BLaER1 (cell line): Measurements from ENCODE around the gene TMTC2.
"Not testable (repeated sequence)": the region's sequence is repeated elsewhere in the genome, so short reads cannot be mapped to it uniquely, and the experiment has no call there.

Experiments used
- H3K27ac ChIP-seq: shearing (Covaris generic); formaldehyde crosslinking; 2 replicates; pipeline ENCODE4 v1.8.1; 2022
- H3K27me3 ChIP-seq: shearing (Covaris generic); formaldehyde crosslinking; 2 replicates; pipeline ENCODE4 v1.8.1; 2022
- H3K36me3 ChIP-seq: shearing (Covaris generic); formaldehyde crosslinking; 2 replicates; pipeline ENCODE4 v1.8.1; 2022
- H3K4me1 ChIP-seq: shearing (Covaris generic); formaldehyde crosslinking; 2 replicates; pipeline ENCODE4 v1.8.1; 2022
- H3K4me2 ChIP-seq: shearing (Covaris generic); formaldehyde crosslinking; 2 replicates; pipeline ENCODE4 v1.8.1; 2022
- H3K4me3 ChIP-seq: shearing (Covaris generic); formaldehyde crosslinking; 2 replicates; pipeline ENCODE4 v1.8.1; 2022
- H3K9ac ChIP-seq: shearing (Covaris generic); formaldehyde crosslinking; 2 replicates; pipeline ENCODE4 v1.8.1; 2022
- H3K9me3 ChIP-seq: shearing (Covaris generic); formaldehyde crosslinking; 2 replicates; pipeline ENCODE4 v1.8.1; 2022
- H4K20me1 ChIP-seq: shearing (Covaris generic); formaldehyde crosslinking; 2 replicates; pipeline ENCODE4 v1.8.1; 2022
- Cebpa-rat ChIP-seq: shearing (Covaris generic); IDR thresholded peaks from 2 replicates; pipeline ENCODE4 v1.8.1; 2022

The TMTC2 gene

DNA sequence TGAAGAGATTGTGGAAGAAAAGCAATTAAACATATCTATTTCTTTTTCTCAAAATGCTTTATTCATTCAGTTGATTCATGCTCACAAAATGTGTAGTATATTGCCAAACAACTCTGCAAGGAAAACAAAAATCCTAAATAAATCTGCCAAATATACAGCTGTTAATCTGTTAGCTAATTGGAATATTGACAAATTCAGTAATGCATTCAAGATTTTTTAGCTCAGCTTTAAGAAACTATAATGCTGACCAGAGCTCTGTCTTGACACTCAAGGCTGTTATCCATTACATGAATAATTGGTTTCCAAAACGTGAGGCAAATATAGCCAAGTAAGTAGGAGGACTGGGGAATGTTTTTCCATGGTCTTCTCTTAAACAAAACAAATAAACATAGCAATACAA, 146.8 kb downstream of the TMTC2 start:
- no peaks in the 10 kb centered on the region for H3K36me3 ChIP-seq
- H3K4me3 ChIP-seq: no peak overlapping the region
- H3K27ac ChIP-seq: no peak overlapping the region
- no peaks in the 10 kb centered on the region for H3K27me3 ChIP-seq
- H4K20me1 ChIP-seq: no peaks in the 10 kb centered on the region
- no peak overlapping the region for H3K9ac ChIP-seq
- no peak overlapping the region for H3K4me2 ChIP-seq
- H3K9me3 ChIP-seq: no peaks in the 10 kb centered on the region
- no peak for TF ChIP-seq Cebpa-rat
- no peaks in the 10 kb centered on the region for H3K4me1 ChIP-seq

DNA sequence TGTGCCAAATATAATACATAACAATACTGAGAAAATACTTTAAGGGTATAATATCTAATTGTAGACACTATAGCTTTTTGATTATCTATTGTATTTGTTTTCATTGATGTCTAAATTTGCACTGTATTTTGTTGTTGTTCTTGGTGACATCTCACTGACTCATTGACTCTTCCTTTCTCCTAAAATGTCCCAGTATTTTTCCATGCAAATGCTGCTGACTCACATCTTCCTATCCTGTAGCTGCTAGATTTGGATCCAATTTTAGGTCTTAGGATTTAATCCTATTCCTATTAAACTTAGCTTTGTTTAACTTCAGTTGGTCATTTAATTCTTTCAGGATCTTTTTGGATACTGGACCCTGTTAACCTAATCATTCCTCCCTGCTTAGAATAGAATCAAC, 148.5 kb downstream of the TMTC2 start:
- H3K27me3 ChIP-seq: no peaks in the 10 kb centered on the region
- H3K4me2 ChIP-seq: no peak overlapping the region
- no peaks in the 10 kb centered on the region for H3K9me3 ChIP-seq
- H3K4me3 ChIP-seq: no peak overlapping the region
- no peak for TF ChIP-seq Cebpa-rat
- no peaks in the 10 kb centered on the region for H4K20me1 ChIP-seq
- H3K27ac ChIP-seq: no peak overlapping the region
- no peaks in the 10 kb centered on the region for H3K4me1 ChIP-seq
- no peaks in the 10 kb centered on the region for H3K36me3 ChIP-seq
- H3K9ac ChIP-seq: no peak overlapping the region

DNA sequence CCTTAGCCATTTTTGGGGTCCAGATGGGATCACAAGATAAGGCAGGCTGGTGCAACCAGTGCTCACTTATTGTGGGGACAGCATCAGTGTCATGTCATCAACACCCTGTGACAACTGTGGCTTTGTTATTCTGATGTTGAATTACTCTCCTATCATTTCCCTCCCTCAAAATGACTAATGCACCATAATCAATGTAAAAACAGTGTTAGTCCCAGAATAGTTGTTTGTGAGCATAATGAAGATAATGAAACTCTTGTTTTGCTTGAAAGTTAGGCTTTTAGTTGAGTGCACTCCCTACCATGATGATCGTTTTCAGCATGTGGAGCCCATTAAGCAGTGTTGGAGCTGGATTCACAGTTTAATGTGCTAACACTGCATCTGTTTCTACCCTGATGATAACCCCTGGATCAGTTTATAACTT, 151.4 kb downstream of the TMTC2 start:
- no peaks in the 10 kb centered on the region for H3K4me1 ChIP-seq
- no peaks in the 10 kb centered on the region for H3K27me3 ChIP-seq
- H3K9me3 ChIP-seq: no peaks in the 10 kb centered on the region
- TF ChIP-seq Cebpa-rat: no peak
- no peak overlapping the region for H3K9ac ChIP-seq
- no peak overlapping the region for H3K4me2 ChIP-seq
- H3K4me3 ChIP-seq: no peak overlapping the region
- H4K20me1 ChIP-seq: no peaks in the 10 kb centered on the region
- H3K36me3 ChIP-seq: no peaks in the 10 kb centered on the region
- H3K27ac ChIP-seq: no peak overlapping the region

- no peak for TF ChIP-seq Cebpa-rat
- Histone ChIP-seq H3K4me3 (no peak overlapping the region), H3K27me3 (no peaks in the 10 kb centered on the region), H3K4me1 (no peaks in the 10 kb centered on the region), H3K9me3 (no peaks in the 10 kb centered on the region), H3K36me3 (no peaks in the 10 kb centered on the region), H4K20me1 (no peaks in the 10 kb centered on the region), H3K27ac (no peak overlapping the region), H3K9ac (no peak overlapping the region), H3K4me2 (no peak overlapping the region)
These were observed 152.1 kb downstream of the TMTC2 start for GRCh38 chr12:82838827-82839226.

- Histone ChIP-seq H3K4me2 (no peak overlapping the region), H3K27me3 (no peaks in the 10 kb centered on the region), H3K4me3 (no peak overlapping the region), H4K20me1 (no peaks in the 10 kb centered on the region), H3K4me1 (no peaks in the 10 kb centered on the region), H3K9me3 (no peaks in the 10 kb centered on the region), H3K9ac (no peak overlapping the region), H3K36me3 (no peaks in the 10 kb centered on the region), H3K27ac (no peak overlapping the region)
- TF ChIP-seq Cebpa-rat: no peak
These were observed 153.1 kb downstream of the TMTC2 start for GRCh38 chr12:82839796-82840195.

DNA sequence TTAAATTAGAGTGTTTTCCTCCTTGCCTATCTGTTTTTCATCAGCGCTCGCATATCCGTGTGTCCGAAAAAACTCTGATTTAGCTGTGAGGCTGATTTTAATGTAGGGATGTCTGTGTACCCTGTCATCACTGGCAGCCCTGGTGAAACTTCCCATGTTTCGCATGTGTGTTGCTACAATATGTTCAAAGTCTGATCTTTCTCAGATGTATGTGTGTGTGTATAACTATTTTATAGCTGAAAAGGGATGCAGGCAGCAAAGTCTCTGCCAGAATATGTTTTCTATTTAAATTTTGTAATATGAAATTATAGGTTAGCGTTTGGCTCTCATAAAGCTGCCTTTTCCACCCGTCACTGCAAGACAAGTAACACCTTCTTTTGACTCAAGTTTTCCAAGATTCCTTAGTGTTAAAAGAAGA, 154.8 kb downstream of the TMTC2 start:
- H4K20me1 ChIP-seq: no peaks in the 10 kb centered on the region
- no peaks in the 10 kb centered on the region for H3K4me1 ChIP-seq
- TF ChIP-seq Cebpa-rat: no peak
- H3K36me3 ChIP-seq: no peaks in the 10 kb centered on the region
- no peak overlapping the region for H3K4me3 ChIP-seq
- no peaks in the 10 kb centered on the region for H3K9me3 ChIP-seq
- no peak overlapping the region for H3K9ac ChIP-seq
- H3K27ac ChIP-seq: no peak overlapping the region
- no peaks in the 10 kb centered on the region for H3K27me3 ChIP-seq
- H3K4me2 ChIP-seq: no peak overlapping the region

GRCh38 chr12:82842480-82842879, 155.8 kb downstream of the TMTC2 start:
- Histone ChIP-seq H3K4me3 (no peak overlapping the region), H4K20me1 (no peaks in the 10 kb centered on the region), H3K4me1 (no peaks in the 10 kb centered on the region), H3K4me2 (no peak overlapping the region), H3K9ac (no peak overlapping the region), H3K36me3 (no peaks in the 10 kb centered on the region), H3K27me3 (no peaks in the 10 kb centered on the region), H3K27ac (no peak overlapping the region), H3K9me3 (no peaks in the 10 kb centered on the region)
- no peak for TF ChIP-seq Cebpa-rat

DNA sequence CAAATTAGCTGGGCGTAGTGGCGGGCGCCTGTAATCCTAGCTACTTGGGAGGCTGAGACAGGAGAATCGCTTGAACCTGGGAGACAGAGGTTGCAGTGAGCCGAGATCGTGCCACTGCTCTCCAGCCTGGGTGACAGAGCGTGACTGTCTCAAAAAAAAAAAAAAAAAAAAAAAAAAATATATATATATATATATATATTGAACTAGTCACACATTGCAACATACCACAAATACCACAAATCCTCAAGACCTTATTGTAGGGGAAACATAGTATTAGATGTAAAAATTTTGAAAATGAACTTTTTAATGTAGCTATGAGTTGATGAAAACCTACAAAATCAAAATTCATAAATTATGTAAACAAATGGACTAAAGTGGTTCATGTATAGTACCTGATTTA, 158.4 kb downstream of the TMTC2 start:
- not testable (repeated sequence) for H3K36me3 ChIP-seq, H3K4me3 ChIP-seq, H3K27me3 ChIP-seq, H4K20me1 ChIP-seq, H3K4me1 ChIP-seq, H3K27ac ChIP-seq, H3K9me3 ChIP-seq, H3K4me2 ChIP-seq, H3K9ac ChIP-seq

DNA sequence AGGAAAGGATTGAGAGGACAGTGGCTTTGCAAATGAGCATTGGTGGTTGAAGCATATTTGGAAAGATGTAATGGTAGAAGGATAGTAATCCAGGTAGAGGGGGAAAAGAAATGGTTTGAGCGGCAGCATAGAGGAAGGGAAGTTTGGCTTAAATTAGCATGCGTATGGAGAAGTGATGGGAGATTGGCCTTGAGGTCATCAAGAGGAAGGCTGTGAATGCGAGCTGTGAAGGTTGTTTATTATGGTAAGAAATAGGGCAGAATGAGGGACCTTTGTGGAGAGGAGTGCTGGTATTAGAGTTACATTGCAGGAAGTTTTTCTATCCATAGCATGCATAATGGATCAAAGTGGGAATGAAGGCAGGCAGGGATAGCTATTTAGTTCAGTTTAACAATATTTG, 162.1 kb downstream of the TMTC2 start:
- H4K20me1 ChIP-seq: no peaks in the 10 kb centered on the region

GRCh38 chr12:82852529-82852928, 165.8 kb downstream of the TMTC2 start:
- TF ChIP-seq Cebpa-rat: no peak
- no peaks in the 10 kb centered on the region for H3K36me3 ChIP-seq
- H4K20me1 ChIP-seq: no peaks in the 10 kb centered on the region
- H3K9ac ChIP-seq: no peak overlapping the region
- H3K27me3 ChIP-seq: no peaks in the 10 kb centered on the region
- no peak overlapping the region for H3K27ac ChIP-seq
- H3K4me2 ChIP-seq: no peak overlapping the region
- no peaks in the 10 kb centered on the region for H3K4me1 ChIP-seq
- no peaks in the 10 kb centered on the region for H3K9me3 ChIP-seq
- no peak overlapping the region for H3K4me3 ChIP-seq

More for the DNA sequence above, 162.1 kb downstream of the TMTC2 start:
- TF ChIP-seq Cebpa-rat: no peak
- H3K27me3 ChIP-seq: no peaks in the 10 kb centered on the region
- H3K4me1 ChIP-seq: no peaks in the 10 kb centered on the region
- H3K9ac ChIP-seq: no peak overlapping the region
- H3K36me3 ChIP-seq: no peaks in the 10 kb centered on the region
- H3K4me3 ChIP-seq: no peak overlapping the region
- H3K9me3 ChIP-seq: no peaks in the 10 kb centered on the region
- H3K27ac ChIP-seq: no peak overlapping the region
- no peak overlapping the region for H3K4me2 ChIP-seq

GRCh38 chr12:82855872-82856271, 169.2 kb downstream of the TMTC2 start:
- H3K9me3 ChIP-seq: no peaks in the 10 kb centered on the region
- no peak overlapping the region for H3K4me2 ChIP-seq
- H3K27me3 ChIP-seq: no peaks in the 10 kb centered on the region
- no peak overlapping the region for H3K4me3 ChIP-seq
- no peaks in the 10 kb centered on the region for H4K20me1 ChIP-seq
- H3K36me3 ChIP-seq: no peaks in the 10 kb centered on the region
- no peak overlapping the region for H3K9ac ChIP-seq
- no peak overlapping the region for H3K27ac ChIP-seq
- H3K4me1 ChIP-seq: no peaks in the 10 kb centered on the region
- no peak for TF ChIP-seq Cebpa-rat
